Upper lobe of right lung (tissue), 1 donor: Measurements from ENCODE around the gene DNAH14. TPM values are rescaled to one million over a fixed set of nuclear protein-coding genes. Genes with fewer than 3 reads are reported as not detected.

Source experiments
- ATAC-seq: fragments of 200-7000 bp; cut with Tn5 transposase; one replicate; pipeline ENCODE4 v1.9.1; 2020; ENCODE audit warnings: mild to moderate bottlenecking, moderate library complexity
- DNase-seq: peaks from one replicate; pipeline ENCODE4 v3.0.0-alpha.2; 2020
- H3K27ac ChIP-seq: fragments of 200-600 bp; one replicate; pipeline ENCODE4 v1.8.0; 2022
- H3K27me3 ChIP-seq: fragments of 200-600 bp; one replicate; pipeline ENCODE4 v1.8.0; 2022; ENCODE audit warnings: mild to moderate bottlenecking
- H3K36me3 ChIP-seq: fragments of 200-600 bp; one replicate; pipeline ENCODE4 v1.8.0; 2022
- H3K4me1 ChIP-seq: fragments of 200-600 bp; one replicate; pipeline ENCODE4 v1.8.0; 2022
- H3K4me3 ChIP-seq: fragments of 200-600 bp; one replicate; pipeline ENCODE4 v1.8.0; 2022; ENCODE audit warnings: mild to moderate bottlenecking
- H3K9me3 ChIP-seq: fragments of 200-600 bp; one replicate; pipeline ENCODE4 v1.8.0; 2022
- CTCF ChIP-seq: fragments of 200-600 bp; IDR thresholded peaks from one replicate; pipeline ENCODE4 v1.8.0; 2022; ENCODE audit warnings: antibody characterized with exemption
- intact Hi-C: fragments of 100-400 bp; cut with DNase I; formaldehyde crosslinking; loops from one replicate; pipeline ENCODE4 v1.11.0; 2022
- total RNA-seq: library from RNA; stranded (reverse); fragmentation: NEBNext Ultra II Directional; extraction: Animal tissue kit (Norgen Biotek cat#: 25700); gene quantifications from one replicate; pipeline ENCODE4 v1.2.1, GENCODE V29; 2021
- donor health status: DM: no; HTN: yes; CAD: no; lungs with severe emphysema.

Gene DNAH14
- total RNA-seq, 1 donor from 2014 or later = 14.9 TPM

DNA sequence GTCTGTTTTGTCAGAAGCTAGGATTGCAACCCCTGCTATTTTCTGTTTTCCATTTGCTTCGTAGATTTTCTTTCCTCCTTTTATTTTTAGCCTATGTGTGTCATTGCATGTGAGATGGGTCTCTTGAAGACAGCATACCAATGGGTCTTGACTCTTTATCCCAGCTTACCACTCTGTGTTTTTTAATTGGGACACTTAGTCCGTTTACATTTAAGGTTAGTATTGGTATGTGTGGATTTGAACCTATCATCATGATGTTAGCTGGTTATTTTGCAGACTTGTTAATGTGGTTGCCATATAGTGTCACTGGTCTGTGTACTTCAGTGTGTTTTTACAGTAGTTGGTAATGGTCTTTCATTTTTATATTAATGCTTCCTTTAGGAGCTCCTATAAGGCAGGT is 141.5 kb downstream of the DNAH14 start:
- no peak for DNase-seq
- Histone ChIP-seq H3K27ac (no peak overlapping the region), H3K4me1 (no peaks in the 10 kb centered on the region), H3K27me3 (no peaks in the 10 kb centered on the region), H3K4me3 (no peak overlapping the region), H3K36me3 (no peaks in the 10 kb centered on the region), H3K9me3 (peaks cover 13% of the 10 kb centered on the region)
- TF ChIP-seq CTCF = no peak
- no peak for ATAC-seq
- intact Hi-C loops = no loop called here

DNA sequence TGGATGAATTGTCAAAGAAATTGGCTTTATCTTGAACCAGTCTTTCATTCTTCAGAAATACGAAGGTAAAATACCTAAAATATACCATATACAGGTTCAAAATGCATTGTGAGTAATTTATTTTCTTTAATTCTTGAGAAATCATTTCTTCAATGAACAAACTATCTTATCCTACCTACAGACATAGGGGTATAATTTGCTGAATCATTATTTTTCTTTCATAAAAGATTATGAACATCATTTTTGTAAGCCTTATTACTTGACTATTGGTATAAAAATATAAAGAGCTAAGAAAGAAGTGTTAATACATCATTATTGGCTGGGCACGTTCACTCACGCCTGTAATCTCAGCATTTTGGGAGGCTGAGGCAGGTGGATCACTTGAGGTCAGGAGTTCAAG is 167.7 kb downstream of the DNAH14 start:
- Histone ChIP-seq H3K36me3 (no peaks in the 10 kb centered on the region), H3K4me3 (no peak overlapping the region), H3K9me3 (no peaks in the 10 kb centered on the region), H3K4me1 (no peaks in the 10 kb centered on the region), H3K27ac (no peak overlapping the region), H3K27me3 (no peaks in the 10 kb centered on the region)
- DNase-seq (no peak), ATAC-seq (no peak)
- intact Hi-C loops = no loop called here
- no peak for TF ChIP-seq CTCF

DNA sequence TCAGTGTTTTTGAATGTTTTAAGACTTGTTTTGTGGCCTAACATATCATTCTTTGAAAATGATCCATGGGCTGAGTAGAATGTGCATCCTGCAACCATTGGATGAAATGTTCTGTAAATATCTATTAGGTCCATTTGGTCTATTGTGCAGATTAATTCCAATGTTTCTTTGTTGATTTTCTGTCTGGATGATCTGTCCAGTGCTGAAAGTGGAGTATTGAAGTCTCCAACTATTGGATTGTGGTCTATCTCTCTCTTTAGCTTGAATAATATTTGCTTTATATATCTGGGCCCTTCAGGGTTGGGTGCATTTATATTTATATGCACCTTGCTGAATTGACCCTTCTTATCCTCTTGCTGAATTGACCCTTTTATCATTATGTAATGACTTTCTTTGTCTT is 181.5 kb downstream of the DNAH14 start:
- DNase-seq (no peak), ATAC-seq (no peak)
- H3K9me3 ChIP-seq = no peaks in the 10 kb centered on the region
- TF ChIP-seq CTCF = no peak
- no peaks in the 10 kb centered on the region for H3K4me1 ChIP-seq
- no peaks in the 10 kb centered on the region for H3K36me3 ChIP-seq
- H3K27me3 ChIP-seq = no peaks in the 10 kb centered on the region
- H3K27ac ChIP-seq = no peak overlapping the region
- H3K4me3 ChIP-seq = no peak overlapping the region
- intact Hi-C loops = no loop called here

- H3K4me3 ChIP-seq = no peak overlapping the region
- ATAC-seq (peak; percentile 19), DNase-seq (no peak)
- no peaks in the 10 kb centered on the region for H3K9me3 ChIP-seq
- H3K36me3 ChIP-seq = no peaks in the 10 kb centered on the region
- intact Hi-C loops = no loop called here
- no peaks in the 10 kb centered on the region for H3K27me3 ChIP-seq
- H3K4me1 ChIP-seq = no peaks in the 10 kb centered on the region
- TF ChIP-seq CTCF = no peak
- H3K27ac ChIP-seq = no peak overlapping the region
Measured at GRCh38 chr1:225113265-225113664, 183.8 kb downstream of the DNAH14 start.

- ATAC-seq = no peak
Measured at GRCh38 chr1:225114354-225114990, 185.0 kb downstream of the DNAH14 start.

More at GRCh38 chr1:225114354-225114990, 185.0 kb downstream of the DNAH14 start:
- H3K36me3 ChIP-seq = no peaks in the 10 kb centered on the region
- no peak overlapping the region for H3K4me3 ChIP-seq
- no peaks in the 10 kb centered on the region for H3K9me3 ChIP-seq
- DNase-seq = no peak
- no peak for TF ChIP-seq CTCF
- intact Hi-C loops = no loop called here
- no peak overlapping the region for H3K27ac ChIP-seq
- H3K27me3 ChIP-seq = no peaks in the 10 kb centered on the region
- H3K4me1 ChIP-seq = no peaks in the 10 kb centered on the region
